H9 (cell line): ENCODE results near the gene GLRA3. TPM values are rescaled to one million over a fixed set of nuclear protein-coding genes. Genes with fewer than 3 reads are reported as not detected.

Experiments
- DNase-seq: peaks from one replicate; pipeline ENCODE4 v3.0.0-alpha.2; 2017
- H2AFZ ChIP-seq: one replicate; pipeline ENCODE4 v1.6.1; 2013; ENCODE audit warnings: mild to moderate bottlenecking, low read length, control low read depth, moderate library complexity
- H2AK5ac ChIP-seq: 2 replicates; pipeline ENCODE4 v1.6.1; 2013; ENCODE audit warnings: low read length, control low read depth, mixed read lengths; ENCODE audit not compliant: insufficient read length
- H2BK120ac ChIP-seq: one replicate; pipeline ENCODE4 v1.6.1; 2013; ENCODE audit warnings: low read depth, mild to moderate bottlenecking, low read length, control low read depth, inconsistent platforms; ENCODE audit not compliant: poor library complexity, severe bottlenecking
- H2BK12ac ChIP-seq: 2 replicates; pipeline ENCODE4 v1.6.1; 2013; ENCODE audit warnings: low read length, control low read depth, mixed read lengths, low read depth; ENCODE audit not compliant: insufficient read length
- H2BK15ac ChIP-seq: 2 replicates; pipeline ENCODE4 v1.6.1; 2013; ENCODE audit warnings: low read depth, low read length, control low read depth
- H2BK20ac ChIP-seq: one replicate; pipeline ENCODE4 v1.6.1; 2013; ENCODE audit warnings: low read depth, mild to moderate bottlenecking, low read length, control low read depth, inconsistent platforms; ENCODE audit not compliant: poor library complexity, severe bottlenecking
- H2BK5ac ChIP-seq: 2 replicates; pipeline ENCODE4 v1.6.1; 2013; ENCODE audit warnings: low read length, control low read depth, mixed read lengths; ENCODE audit not compliant: insufficient read length
- H3K14ac ChIP-seq: 2 replicates; pipeline ENCODE4 v1.6.1; 2013; ENCODE audit warnings: low read length, control low read depth; ENCODE audit not compliant: insufficient read depth
- H3K18ac ChIP-seq: 2 replicates; pipeline ENCODE4 v1.6.1; 2013; ENCODE audit warnings: low read depth, mild to moderate bottlenecking, mixed read lengths, low read length, control low read depth; ENCODE audit not compliant: insufficient read length
- H3K23ac ChIP-seq: 2 replicates; pipeline ENCODE4 v1.6.1; 2013; ENCODE audit warnings: low read length, control low read depth, mixed read lengths, low read depth; ENCODE audit not compliant: insufficient read length
- H3K23me2 ChIP-seq: 2 replicates; pipeline ENCODE4 v1.6.1; 2013; ENCODE audit warnings: low read depth, mild to moderate bottlenecking, mixed read lengths, low read length, control low read depth; ENCODE audit not compliant: insufficient read length, poor library complexity, severe bottlenecking
- H3K27ac ChIP-seq: 2 replicates; pipeline ENCODE4 v1.5.1; 2013; ENCODE audit warnings: low read length, control low read depth, mixed read lengths, low read depth; ENCODE audit not compliant: insufficient read length
- H3K27me3 ChIP-seq: 2 replicates; pipeline ENCODE4 v1.6.1; 2013; ENCODE audit warnings: low read length, control low read depth, inconsistent platforms; ENCODE audit not compliant: insufficient read depth
- H3K4ac ChIP-seq: 2 replicates; pipeline ENCODE4 v1.6.1; 2013; ENCODE audit warnings: low read depth, mild to moderate bottlenecking, control low read depth, inconsistent platforms, low read length, moderate library complexity
- H3K4me1 ChIP-seq: 2 replicates; pipeline ENCODE4 v1.6.1; 2013; ENCODE audit warnings: low read length, control low read depth, inconsistent platforms; ENCODE audit not compliant: insufficient read depth
- H3K4me2 ChIP-seq: 2 replicates; pipeline ENCODE4 v1.6.1; 2013; ENCODE audit warnings: low read length, control low read depth, mixed read lengths; ENCODE audit not compliant: insufficient read length, insufficient read depth
- H3K56ac ChIP-seq: 2 replicates; pipeline ENCODE4 v1.6.1; 2013; ENCODE audit warnings: low read depth, mild to moderate bottlenecking, mixed read lengths, low read length, control low read depth; ENCODE audit not compliant: insufficient read length
- H3K79me1 ChIP-seq: 2 replicates; pipeline ENCODE4 v1.6.1; 2013; ENCODE audit warnings: low read depth, mild to moderate bottlenecking, moderate library complexity, low read length, control low read depth, inconsistent platforms; ENCODE audit not compliant: insufficient read depth, poor library complexity, severe bottlenecking
- H3K79me2 ChIP-seq: 2 replicates; pipeline ENCODE4 v1.6.1; 2013; ENCODE audit warnings: low read length, control low read depth, inconsistent platforms; ENCODE audit not compliant: insufficient read depth
- H3K9ac ChIP-seq: 2 replicates; pipeline ENCODE4 v1.6.1; 2013; ENCODE audit warnings: low read length, control low read depth, mixed read lengths; ENCODE audit not compliant: insufficient read length; ENCODE audit errors: extremely low read depth
- H3K9me3 ChIP-seq: one replicate; pipeline ENCODE4 v1.6.1; 2013; ENCODE audit warnings: low read depth, low read length, inconsistent platforms; ENCODE audit not compliant: control insufficient read depth
- H3T11ph ChIP-seq: one replicate; pipeline ENCODE4 v1.6.1; 2013; ENCODE audit warnings: mild to moderate bottlenecking, low read length, control low read depth, inconsistent platforms
- H4K20me1 ChIP-seq: one replicate; pipeline ENCODE4 v1.6.1; 2013; ENCODE audit not compliant: control insufficient read depth, insufficient read length, insufficient read depth
- H4K5ac ChIP-seq: 2 replicates; pipeline ENCODE4 v1.6.1; 2013; ENCODE audit warnings: low read depth, mild to moderate bottlenecking, mixed read lengths, low read length, control low read depth; ENCODE audit not compliant: insufficient read length
- H4K8ac ChIP-seq: replicated peaks from 2 replicates; pipeline ENCODE4 v1.6.1; 2013; ENCODE audit warnings: low read length, control low read depth, mixed read lengths, low read depth; ENCODE audit not compliant: insufficient read length
- H4K91ac ChIP-seq: 2 replicates; pipeline ENCODE4 v1.6.1; 2013; ENCODE audit warnings: low read depth, mild to moderate bottlenecking, moderate library complexity, mixed read lengths, low read length, control low read depth; ENCODE audit not compliant: insufficient read length
- H3K27ac Mint-ChIP-seq, 3 experiments: 2 replicates in 2 of 3; 3 replicates in 1 of 3; pipeline ENCODE4 v1.8.0; 2020 to 2021; ENCODE audit warnings: mixed read lengths in 3 of 3, mild to moderate bottlenecking in 1 of 3, moderate library complexity in 1 of 3
- H3K27me3 Mint-ChIP-seq: 2 replicates; pipeline ENCODE4 v1.8.0; 2021; ENCODE audit warnings: low read depth, mild to moderate bottlenecking, moderate library complexity, mixed read lengths
- H3K36me3 Mint-ChIP-seq, 3 experiments: 2 replicates in 2 of 3; 3 replicates in 1 of 3; pipeline ENCODE4 v1.8.0; 2020 to 2021; ENCODE audit warnings: low read depth in 3 of 3, mixed read lengths in 3 of 3; ENCODE audit not compliant: insufficient read depth in 1 of 3
- H3K4me1 Mint-ChIP-seq, 2 experiments: 2 replicates each; pipeline ENCODE4 v1.8.0; 2020; ENCODE audit warnings: mixed read lengths in 2 of 2
- H3K4me3 Mint-ChIP-seq, 2 experiments: 2 replicates in 1 of 2; 3 replicates in 1 of 2; pipeline ENCODE4 v1.8.0; 2020 to 2021; ENCODE audit warnings: mild to moderate bottlenecking in 2 of 2, mixed read lengths in 2 of 2, moderate library complexity in 1 of 2
- H3K9me3 Mint-ChIP-seq, 2 experiments: 2 replicates in 1 of 2; 3 replicates in 1 of 2; pipeline ENCODE4 v1.8.0; 2020; ENCODE audit warnings: mild to moderate bottlenecking in 2 of 2, mixed read lengths in 2 of 2, moderate library complexity in 1 of 2
- CTCF ChIP-seq: fragments of 200-600 bp; sonication (generic); conservative IDR thresholded peaks from 3 replicates; pipeline ENCODE4 v1.8.0; 2021; ENCODE audit warnings: antibody characterized with exemption, mild to moderate bottlenecking
- WGBS: extraction: QIAGEN DNeasy Blood & Tissue Kit; methylation state at CpG from one replicate; pipeline ENCODE4 v1.1.7; 2013; ENCODE audit warnings: missing lambda C conversion rate, low lambda C conversion rate, mixed read lengths; ENCODE audit not compliant: insufficient read length; ENCODE audit errors: extremely low coverage; 5-methylcytosine and 5-hydroxymethylcytosine counted together
- total RNA-seq: library from RNA; stranded (reverse); gene quantifications from 2 replicates; pipeline ENCODE4 v1.2.1, GENCODE V29; 2021

GLRA3 gene
- total RNA-seq, 1 experiment from 2014 or later = 0.09 TPM

GRCh38 chr4:174870311-174870710 is 41.3 kb upstream of the GLRA3 start:
- Histone ChIP-seq H2AK5ac (no peak overlapping the region), H4K8ac (no peak overlapping the region), H3K9ac (no peak overlapping the region), H3K27ac (no peak overlapping the region), H2AFZ (no peak overlapping the region), H4K20me1 (no peaks in the 10 kb centered on the region), H3K79me1 (no peaks in the 10 kb centered on the region), H3K79me2 (no peaks in the 10 kb centered on the region), H2BK15ac (no peak overlapping the region), H3K27me3 (no peaks in the 10 kb centered on the region), H3K23me2 (no peaks in the 10 kb centered on the region), H4K91ac (no peak overlapping the region), H2BK12ac (no peak overlapping the region), H3K56ac (no peak overlapping the region), H2BK120ac (no peak overlapping the region), H3K4ac (no peak overlapping the region), H4K5ac (no peak overlapping the region), H3K4me2 (no peak overlapping the region), H3K18ac (no peak overlapping the region), H3K14ac (no peak overlapping the region), H2BK20ac (no peak overlapping the region), H2BK5ac (no peak overlapping the region), H3T11ph (no peak overlapping the region), H3K4me1 (no peaks in the 10 kb centered on the region), H3K9me3 (no peaks in the 10 kb centered on the region), H3K23ac (no peak overlapping the region)
- no CpG with 5 or more reads among the region's 2 CpGs for WGBS
- no peak overlapping the region for H3K27ac Mint-ChIP-seq
- peaks cover 6 to 11% of the 10 kb centered on the region in 2 experiments for H3K4me1 Mint-ChIP-seq
- DNase-seq = no peak
- no peaks in the 10 kb centered on the region for H3K9me3 Mint-ChIP-seq
- no peaks in the 10 kb centered on the region for H3K36me3 Mint-ChIP-seq
- H3K4me3 Mint-ChIP-seq = no peak overlapping the region
- no peak for TF ChIP-seq CTCF
- no peaks in the 10 kb centered on the region for H3K27me3 Mint-ChIP-seq
